Sigmoid colon (tissue), 4 donors: Measurements from ENCODE around the gene PRDX6.
"Not testable (repeated sequence)": the region's sequence is repeated elsewhere in the genome, so short reads cannot be mapped to it uniquely, and the experiment has no call there.

Experiments
- EP300 ChIP-seq, 4 donors: sonication (generic); formaldehyde crosslinking; IDR thresholded peaks; one replicate each; pipeline ENCODE4 v1.6.1; 2017; ENCODE audit warnings: antibody characterized with exemption in 4 of 4
- POLR2A ChIP-seq, 2 donors: fragments of 450-650 bp; IDR thresholded peaks; one replicate each; pipeline ENCODE4 v1.6.1; 2016; ENCODE audit warnings: antibody characterized with exemption in 2 of 2, mild to moderate bottlenecking in 2 of 2, moderate library complexity in 2 of 2
- POLR2AphosphoS5 ChIP-seq, 4 donors: sonication (generic); formaldehyde crosslinking; IDR thresholded peaks; one replicate each; pipeline ENCODE4 v1.6.1; 2017; ENCODE audit warnings: antibody characterized with exemption in 4 of 4
- TF ChIP-seq, protein P1 (sequence below), 4 experiments: fragments of 450-650 bp in 3 of 4; fragments of 200-600 bp in 1 of 4; IDR thresholded peaks; one replicate each; pipeline ENCODE4 v1.5.1; 2016 to 2019; ENCODE audit warnings: antibody characterized with exemption in 4 of 4, mild to moderate bottlenecking in 3 of 4, moderate library complexity in 2 of 4

GRCh38 chr1:173462666-173463065 lies 14.5 kb upstream of the PRDX6 start:
- TF ChIP-seq, protein P1, sequence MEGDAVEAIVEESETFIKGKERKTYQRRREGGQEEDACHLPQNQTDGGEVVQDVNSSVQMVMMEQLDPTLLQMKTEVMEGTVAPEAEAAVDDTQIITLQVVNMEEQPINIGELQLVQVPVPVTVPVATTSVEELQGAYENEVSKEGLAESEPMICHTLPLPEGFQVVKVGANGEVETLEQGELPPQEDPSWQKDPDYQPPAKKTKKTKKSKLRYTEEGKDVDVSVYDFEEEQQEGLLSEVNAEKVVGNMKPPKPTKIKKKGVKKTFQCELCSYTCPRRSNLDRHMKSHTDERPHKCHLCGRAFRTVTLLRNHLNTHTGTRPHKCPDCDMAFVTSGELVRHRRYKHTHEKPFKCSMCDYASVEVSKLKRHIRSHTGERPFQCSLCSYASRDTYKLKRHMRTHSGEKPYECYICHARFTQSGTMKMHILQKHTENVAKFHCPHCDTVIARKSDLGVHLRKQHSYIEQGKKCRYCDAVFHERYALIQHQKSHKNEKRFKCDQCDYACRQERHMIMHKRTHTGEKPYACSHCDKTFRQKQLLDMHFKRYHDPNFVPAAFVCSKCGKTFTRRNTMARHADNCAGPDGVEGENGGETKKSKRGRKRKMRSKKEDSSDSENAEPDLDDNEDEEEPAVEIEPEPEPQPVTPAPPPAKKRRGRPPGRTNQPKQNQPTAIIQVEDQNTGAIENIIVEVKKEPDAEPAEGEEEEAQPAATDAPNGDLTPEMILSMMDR (IDR thresholded peaks at IDR 0.05), result not testable (repeated sequence)
- not testable (repeated sequence) for TF ChIP-seq POLR2AphosphoS5, POLR2A, EP300 (IDR thresholded peaks at IDR 0.05)
